GM21737 (cell line): ENCODE data around the gene ATP11A.

Source experiments
- ATAC-seq: cut with Tn5 transposase; IDR thresholded peaks from one replicate; pipeline ENCODE4 v1.9.1; 2021; ENCODE audit warnings: mild to moderate bottlenecking, moderate library complexity; ENCODE audit not compliant: unreplicated experiment

The ATP11A gene

DNA sequence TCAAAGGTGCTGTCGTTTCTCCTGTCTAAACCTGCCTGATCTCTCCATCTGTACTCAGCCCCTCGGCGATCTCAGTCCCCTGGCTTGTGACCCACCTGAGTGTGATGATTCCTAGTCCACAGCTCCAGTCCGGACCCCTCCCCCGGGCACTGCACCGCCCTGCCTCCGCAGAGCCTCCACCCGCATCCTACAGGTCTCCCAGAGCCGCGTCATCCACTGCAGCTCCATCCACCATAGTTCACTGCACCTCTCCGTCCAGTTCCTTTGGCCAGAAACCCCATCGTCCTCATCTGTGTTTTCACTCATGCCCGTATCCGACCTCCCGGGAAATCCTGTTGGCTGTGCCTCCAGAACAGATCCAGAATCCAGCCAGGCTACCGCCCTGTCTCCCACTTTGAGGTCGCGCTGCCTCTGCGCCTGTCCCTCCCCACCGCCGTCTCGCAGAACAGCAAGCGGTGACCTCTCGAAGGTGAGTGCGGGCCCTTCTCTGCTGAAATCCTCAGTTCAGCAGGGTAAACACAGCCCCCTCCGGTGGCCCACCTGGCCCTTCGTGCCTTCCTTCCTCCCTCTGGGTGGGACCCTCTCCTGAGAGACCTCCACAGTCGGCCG lies 227.3 kb downstream of the ATP11A start:
- ATAC-seq = no peak

DNA sequence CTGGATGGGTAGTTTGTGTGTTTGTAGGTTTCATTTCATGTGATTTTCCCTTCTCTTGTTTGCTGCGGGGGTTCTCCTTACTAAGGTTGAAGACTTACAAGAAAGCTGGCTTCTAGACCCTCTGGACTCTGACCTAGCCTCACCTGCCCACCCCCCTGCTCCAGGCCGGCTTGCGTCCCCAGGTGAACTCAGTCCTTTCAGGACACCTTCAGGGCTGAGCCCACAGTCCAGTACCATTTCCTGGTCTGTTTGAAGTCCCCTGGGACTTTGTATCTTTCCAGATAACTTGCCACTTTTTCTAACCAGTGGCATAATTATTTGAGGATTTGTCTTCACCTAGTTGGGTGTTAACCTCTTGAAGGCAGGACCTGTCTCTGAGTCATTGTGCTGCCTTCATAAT lies 227.9 kb downstream of the ATP11A start:
- no peak for ATAC-seq

DNA sequence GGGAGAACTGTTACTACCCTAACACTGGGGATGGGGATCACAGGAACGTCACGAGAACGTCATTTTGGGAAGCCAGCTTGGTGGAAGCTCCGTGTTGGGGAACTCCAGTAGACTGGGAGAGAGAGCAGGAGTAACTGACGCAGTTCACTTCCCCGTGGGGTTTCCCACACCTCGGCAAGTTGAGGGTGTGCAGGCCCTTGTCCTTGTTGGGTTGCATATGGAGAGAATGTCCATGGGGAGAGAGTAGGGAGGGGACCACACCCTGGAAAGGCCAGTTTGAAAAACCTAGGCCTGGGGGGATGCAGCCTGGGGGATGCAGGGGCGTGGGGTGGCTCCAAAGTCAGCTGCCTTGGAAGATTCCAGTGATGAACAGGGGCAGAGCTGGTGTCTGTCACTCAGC lies 228.4 kb downstream of the ATP11A start:
- no peak for ATAC-seq

DNA sequence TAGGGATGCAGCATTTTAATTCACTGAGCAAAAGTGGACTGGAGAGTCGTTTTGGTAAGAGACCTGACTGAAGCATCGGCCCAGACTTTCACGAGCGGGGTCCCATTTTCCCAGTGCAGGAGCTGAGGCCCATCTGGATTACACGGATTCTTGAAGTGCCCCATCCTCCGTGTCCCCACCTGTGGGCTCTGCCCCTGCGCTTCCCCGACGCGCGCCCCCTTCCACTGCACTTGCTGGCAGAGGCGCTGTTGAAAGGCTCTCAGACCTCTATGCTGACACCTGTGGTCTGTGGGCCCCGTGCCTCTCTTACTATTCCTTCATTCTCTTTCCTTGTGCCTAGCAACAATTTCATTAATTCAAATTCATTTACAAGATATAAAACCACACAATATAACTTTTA lies 228.9 kb downstream of the ATP11A start:
- no peak for ATAC-seq

DNA sequence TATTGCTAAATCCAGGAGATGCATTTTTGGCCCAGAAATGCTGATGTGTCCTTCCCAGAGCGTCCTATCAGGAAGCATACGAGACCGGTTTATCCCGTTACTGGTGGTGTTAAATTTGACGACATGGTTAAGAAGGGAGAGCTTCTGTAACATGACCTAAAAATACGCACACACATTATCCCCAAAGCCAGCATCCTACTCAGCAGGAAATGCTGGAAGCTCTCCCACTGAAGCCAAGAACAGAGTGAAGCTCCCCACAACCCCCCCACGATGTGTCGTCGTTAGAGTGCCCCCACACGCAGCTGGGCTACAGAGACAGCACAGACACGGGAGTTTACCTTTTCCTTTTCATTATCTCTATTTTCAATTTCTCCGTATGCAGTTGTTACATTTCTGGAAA lies 234.1 kb downstream of the ATP11A start:
- ATAC-seq = no peak

DNA sequence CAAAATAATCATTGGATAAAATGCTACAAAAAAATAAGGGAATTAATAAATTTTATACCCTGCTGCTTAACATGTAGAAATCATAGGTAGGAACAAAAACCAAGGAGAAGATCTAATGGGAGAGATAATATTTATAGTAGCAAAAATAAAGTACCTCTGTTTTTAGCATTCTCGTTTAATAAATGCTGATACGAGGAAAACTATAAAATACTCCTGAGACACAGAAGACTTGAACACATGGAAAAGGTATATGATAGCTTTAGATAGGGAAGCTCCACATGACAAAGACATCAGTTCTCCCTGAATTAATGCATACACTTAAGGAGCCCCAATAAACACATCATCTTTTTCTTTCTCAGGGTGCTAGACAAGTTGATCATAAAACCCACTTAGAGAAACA lies 234.5 kb downstream of the ATP11A start:
- ATAC-seq = no peak

DNA sequence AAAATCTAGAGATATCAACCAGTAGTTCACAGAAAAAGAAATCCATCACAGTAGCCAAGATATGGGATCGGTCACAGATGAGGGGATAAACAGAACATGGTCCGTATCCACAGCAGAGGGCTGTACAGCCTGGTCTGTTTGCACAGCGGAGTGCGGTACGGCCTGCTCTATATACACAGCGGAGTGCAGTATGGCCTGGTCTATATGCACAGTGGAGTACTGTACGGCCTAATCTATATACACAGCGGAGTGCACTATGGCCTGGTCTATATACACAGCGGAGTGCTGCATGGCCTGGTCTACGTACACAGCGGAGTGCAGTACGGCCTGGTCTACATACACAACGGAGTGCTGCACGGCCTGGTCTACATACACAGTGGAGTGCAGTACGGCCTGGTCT lies 236.2 kb downstream of the ATP11A start:
- ATAC-seq = no peak

DNA sequence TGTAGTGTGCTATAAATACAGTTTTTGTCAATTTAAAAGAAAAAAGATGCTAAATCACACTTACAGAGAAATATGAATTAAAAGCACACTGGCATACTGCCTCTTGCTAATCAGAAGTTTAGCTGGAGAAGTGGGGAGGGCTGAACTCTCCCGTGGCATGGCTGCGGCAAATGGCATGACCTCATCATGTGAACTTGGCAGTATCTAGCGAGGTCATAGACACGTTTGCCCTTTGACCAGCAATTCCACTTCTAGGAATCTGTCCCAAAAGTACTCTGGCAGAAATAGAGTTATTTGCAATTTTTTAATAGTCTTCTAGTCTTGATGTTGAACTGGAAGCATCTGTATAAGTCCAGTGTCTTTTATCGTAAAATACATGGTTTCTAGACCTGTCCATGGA lies 237.2 kb downstream of the ATP11A start:
- ATAC-seq = no peak

DNA sequence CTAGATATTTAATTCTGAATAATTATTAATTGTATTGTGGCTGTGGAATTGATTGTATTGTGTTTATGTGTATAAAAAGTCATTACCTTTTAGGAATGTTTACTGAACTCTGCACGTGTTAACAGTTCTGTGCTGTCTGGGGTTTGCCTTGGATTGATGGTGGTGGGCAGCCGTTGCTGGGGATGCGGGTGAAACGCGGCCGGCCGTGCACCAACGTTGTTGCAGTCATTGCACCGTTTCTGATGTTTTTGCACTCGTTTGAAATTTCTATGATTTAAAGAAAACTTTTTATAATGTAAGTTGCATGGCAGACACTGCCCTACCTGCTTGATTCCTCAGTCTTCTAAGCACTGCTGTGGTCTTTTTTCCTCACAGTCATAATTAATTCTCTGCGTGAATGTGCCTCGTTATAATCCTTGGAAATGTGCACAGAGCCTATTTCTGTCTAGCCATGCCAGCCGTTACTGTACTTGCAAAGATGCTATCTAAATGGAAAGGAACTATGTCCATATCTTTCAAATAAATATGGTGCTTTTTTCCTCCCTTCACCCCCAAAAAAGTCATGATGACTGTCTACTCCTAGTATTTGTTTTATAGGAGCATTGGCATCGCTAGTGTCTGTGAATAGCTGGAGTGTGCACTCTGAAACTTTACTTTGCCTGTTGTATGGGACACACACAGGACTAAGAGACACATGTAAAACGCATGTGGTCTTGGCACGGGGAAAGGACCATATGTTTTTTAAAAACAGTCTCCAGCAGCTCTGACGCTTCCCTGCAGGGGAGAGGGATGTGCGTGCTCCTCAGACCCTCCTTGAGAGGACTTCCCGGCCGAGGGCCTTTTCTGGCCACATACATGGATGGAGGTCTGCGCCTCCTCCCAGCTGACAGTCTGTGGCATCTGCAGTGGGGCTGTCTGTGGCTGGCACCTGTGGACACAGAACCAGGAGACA lies 238.5 kb downstream of the ATP11A start:
- no peak for ATAC-seq

DNA sequence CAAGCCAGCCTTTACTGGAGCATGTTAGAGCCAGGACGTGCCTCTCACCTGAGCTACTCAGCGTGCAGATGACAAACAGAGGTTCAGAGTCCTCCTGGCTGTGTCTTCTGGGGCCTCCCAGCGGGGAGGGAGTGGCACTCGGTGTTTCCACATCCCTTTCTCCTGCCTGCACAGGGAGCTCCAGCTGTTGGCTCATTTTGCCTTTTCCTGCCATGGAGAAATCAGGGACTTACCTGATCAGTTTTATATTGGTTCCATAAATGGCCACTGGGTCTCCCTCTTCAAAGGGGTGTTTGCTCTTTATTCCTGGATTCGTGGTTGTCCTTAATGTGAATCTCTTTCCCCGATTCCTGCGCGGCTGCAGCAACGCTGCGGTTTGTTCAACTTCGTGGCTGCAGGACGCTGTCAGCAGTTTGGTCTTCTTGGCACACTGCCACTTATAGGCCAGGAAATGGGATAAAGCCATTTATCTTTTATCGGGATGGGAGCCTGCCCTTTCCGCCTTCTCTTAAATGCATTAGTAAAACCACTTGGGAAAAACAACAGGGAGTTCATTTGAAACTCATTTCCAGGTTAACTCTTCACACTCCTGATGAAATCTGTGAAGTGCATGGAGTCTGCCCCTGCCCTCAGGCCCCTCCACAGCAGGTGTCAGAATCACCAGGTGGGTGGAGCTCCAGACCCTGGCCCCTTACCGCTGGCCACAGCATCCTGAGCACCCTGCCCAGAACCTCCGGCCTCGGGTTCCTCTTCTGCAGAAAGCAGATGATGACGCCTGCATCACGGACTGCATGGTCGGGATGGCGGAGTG lies 239.3 kb downstream of the ATP11A start:
- ATAC-seq = no peak

DNA sequence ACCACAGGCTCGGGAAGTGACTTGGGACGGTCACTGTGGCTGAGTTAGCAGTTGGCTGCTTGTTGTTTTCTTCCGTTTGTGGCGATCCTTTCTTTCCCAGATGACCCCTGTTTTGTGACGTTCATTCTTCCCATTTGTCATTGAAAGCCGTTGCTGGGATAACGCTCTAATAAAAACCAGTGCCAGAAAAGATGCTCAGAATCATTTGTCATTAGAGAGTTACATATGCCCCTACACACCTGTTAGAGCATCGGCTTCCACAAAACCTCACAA lies 239.9 kb downstream of the ATP11A start:
- ATAC-seq = no peak

DNA sequence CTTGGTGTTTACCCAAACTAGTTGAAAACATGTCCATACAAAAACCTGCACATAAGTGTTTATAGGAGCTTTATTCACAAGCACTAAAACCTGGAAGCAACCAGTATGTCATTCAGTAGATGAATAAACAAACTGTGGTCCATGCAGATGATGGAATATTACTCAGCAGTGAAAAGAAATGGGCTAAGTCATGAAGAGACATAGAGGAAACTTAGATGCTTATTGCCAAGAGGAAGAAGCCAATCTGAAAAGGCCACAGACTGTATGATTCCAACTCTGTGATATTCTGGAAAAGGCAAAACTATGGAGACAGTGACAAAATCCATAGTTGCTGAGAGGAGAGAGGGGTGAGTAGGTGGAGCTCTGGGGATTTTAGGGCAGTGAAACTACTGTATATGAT lies 240.4 kb downstream of the ATP11A start:
- ATAC-seq = no peak

DNA sequence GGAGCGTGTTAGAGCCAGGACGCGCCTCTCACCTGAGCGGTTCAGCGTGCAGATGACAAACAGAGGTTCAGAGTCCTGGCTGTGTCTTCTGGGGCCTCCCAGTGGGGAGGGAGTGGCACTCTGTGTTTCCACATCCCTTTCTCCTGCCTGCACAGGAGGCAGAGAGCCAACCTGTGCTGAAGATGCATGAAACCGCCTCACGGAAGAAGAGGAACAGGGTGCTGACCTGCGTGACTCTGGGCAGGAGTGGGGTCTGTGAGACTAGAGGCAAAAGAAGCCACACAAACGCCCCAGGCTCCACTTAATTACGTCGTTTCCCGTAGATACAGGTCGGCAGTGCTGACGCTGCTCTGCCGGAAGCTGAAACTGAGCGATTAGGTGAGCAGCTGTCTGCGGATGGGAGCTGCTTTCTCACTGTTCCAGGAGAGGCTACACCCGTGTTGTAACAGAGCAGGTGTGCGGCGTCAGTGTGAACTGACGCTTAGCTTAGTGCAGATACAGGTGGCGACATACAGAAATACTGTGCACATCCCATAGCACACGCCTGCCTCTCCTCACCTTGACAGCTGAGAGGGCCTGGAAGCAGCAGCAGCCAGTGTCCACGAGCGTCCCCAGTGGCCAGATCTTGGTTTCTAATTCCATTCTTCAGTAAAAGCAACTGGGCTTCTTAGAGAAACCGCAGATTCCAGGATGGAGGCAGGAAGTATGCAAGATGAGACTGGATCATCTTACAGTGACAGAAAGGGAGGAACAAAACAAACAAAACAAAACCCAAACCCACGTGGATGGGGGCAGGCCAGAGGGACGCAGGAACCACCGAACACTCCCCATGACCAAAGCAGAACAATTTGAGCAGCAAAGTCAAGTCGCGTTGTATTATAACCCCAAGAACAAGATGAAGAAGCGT lies 241.4 kb downstream of the ATP11A start:
- ATAC-seq = peak; percentile 73

DNA sequence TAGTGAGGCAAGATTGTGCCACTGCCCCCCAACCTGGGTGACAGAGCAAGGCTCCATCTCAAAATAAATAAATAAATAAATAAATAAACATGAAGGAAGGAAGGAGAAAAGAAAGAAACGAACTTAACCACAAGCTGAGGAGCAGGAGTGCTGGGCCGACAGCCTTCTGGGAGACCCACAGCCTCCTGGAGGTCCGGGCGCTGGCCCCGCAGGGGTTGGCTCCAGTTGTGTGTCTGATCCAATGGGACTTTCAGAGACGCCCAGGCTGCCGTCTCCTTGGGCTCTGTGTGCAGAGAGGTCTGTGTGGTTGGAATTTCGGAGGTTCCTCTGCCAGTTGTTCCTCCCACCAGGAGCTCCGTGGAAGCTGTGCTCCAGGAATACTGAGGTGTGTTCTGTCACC lies 243.1 kb downstream of the ATP11A start:
- ATAC-seq = no peak

DNA sequence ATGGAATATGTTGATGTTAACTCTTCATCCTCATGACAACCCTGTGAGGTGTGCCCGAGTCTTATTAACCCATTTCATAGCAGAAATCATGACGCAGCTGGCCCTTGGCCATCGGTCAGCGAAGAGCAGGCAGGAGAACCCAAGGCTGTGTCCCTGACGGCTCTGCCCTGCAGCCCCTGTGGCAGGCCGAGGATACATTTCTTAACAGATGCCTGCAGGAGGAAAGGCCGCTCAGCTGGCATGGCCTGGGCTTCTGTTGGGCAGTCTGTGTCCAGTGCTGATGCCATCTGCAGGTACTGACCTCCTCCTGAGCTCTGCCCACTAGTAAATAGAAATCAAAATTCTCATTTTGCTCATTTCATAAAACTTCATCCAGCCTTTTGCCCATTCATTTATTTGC lies 243.8 kb downstream of the ATP11A start:
- ATAC-seq = no peak

DNA sequence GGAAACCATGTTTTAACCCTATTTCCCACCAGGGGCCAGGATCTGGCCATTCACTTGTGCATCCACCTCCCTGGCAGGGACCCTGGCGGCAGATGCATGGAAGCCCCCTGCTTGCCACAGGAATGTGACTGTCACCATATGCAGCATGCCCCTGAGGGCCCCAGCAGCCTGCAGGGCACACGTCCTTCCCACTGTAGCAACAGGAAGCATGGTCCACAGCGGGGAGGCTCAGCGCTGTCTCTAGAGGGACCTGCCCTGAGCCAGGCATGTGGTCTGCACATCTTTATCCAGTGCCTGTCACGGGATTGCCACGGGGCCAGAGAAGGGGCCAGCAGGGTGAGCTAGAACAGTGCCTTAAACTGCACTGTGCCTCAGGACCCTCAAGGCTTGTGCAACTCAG lies 244.2 kb downstream of the ATP11A start:
- no peak for ATAC-seq
